ENCODE data around the gene CHRM1. TPM values are rescaled to one million over a fixed set of nuclear protein-coding genes. Genes with fewer than 3 reads are reported as not detected.
"Not testable (repeated sequence)": the region's sequence is repeated elsewhere in the genome, so short reads cannot be mapped to it uniquely, and the experiment has no call there.

CHRM1 gene, protein sequence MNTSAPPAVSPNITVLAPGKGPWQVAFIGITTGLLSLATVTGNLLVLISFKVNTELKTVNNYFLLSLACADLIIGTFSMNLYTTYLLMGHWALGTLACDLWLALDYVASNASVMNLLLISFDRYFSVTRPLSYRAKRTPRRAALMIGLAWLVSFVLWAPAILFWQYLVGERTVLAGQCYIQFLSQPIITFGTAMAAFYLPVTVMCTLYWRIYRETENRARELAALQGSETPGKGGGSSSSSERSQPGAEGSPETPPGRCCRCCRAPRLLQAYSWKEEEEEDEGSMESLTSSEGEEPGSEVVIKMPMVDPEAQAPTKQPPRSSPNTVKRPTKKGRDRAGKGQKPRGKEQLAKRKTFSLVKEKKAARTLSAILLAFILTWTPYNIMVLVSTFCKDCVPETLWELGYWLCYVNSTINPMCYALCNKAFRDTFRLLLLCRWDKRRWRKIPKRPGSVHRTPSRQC
- not detected for total RNA-seq

DNA sequence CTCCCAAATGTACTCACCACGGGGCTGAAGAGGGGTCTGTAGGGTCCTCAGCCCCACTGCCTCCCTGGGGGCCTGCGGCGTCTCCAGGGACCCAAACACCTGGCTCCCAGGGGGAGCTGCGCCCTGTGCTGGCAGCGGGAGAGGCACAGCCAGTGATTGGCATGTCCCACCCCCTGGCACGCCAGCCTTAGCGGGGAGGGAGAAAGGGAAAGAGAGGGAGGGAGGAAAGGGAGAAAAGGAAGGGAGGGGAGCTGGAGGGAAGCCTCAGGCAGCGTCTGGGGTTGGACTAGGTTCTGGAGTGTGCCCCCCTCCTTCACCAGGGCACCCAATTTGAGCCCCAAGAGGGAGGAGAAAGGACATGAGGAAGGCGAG, at the start of gene CHRM1:
Gene CHRM1 (minus strand): TSS at position 163 of the 372 bp plus-strand sequence. CDS start 10,263 bp downstream, outside the sequence.
- ChIA-PET CTCF (interaction anchor here (0.8 kb wide), 1 partner anchor 54 kb away, joined by 3 read pairs; no protein-coding TSS in a partner anchor), POLR2A (no interaction called here)

DNA sequence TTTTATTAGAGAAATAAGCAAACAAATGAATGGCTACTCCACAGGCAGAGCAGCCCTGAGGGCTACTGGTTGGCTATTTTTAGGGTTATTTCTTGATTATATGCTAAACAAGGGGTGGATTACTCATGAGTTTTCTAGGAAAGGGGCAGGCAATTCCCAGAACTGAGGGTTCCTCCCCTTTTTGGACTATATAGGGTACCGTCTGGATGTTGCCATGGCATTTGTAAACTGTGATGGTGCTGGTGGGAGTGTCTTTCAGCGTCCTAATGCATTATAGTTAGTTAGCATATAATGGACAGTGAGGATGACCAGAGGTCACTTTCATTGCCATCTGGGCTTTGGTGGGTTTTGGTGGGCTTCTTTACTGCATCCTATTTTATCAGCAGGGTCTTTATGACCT, 44.4 kb upstream of the CHRM1 start:
- POLR2A ChIA-PET = no interaction called here

GRCh38 chr11:62962391-62962790, 41.2 kb upstream of the CHRM1 start:
- POLR2A ChIA-PET = no interaction called here

More for the DNA sequence above, 44.4 kb upstream of the CHRM1 start:
- CTCF ChIA-PET = interaction anchor here (1.0 to 1.5 kb wide), 2 partner anchors 10 to 59 kb away, joined by 3 read pairs; no protein-coding TSS in a partner anchor

DNA sequence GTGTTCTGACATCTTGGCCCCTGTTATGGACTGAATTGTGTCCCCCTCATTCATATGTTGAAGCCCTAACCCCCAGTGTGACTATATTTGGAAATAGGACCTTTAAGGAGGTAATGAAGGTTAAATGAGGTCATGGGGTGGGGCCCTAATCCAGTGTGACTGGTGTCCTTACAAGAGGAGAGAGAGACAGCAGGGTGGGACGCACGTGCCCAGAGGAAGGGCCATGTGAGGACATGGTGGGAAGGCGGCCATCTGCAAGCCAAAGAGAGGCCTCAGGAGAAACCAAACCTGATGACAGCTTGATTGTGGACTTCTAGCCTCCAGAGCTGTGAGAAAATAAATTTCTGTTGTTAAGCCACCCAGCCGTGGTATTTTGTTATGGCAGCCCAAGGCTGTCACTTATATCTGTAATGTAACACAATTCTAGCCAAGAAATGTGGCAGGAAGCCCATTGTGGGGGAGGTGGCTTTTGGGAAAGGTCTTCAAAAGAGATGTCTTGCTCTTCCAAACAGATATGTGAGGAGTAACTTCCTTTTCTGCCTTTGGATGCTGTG, 39.9 kb upstream of the CHRM1 start:
- ChIA-PET CTCF (interaction anchor here (0.7 kb wide), 1 partner anchor 12 kb away, joined by 3 read pairs; no protein-coding TSS in a partner anchor), POLR2A (no interaction called here)

More at GRCh38 chr11:62962391-62962790, 41.2 kb upstream of the CHRM1 start:
- CTCF ChIA-PET = no interaction called here

- CTCF ChIA-PET = no interaction called here
Measured at GRCh38 chr11:62959422-62959980, 38.3 kb upstream of the CHRM1 start.

DNA sequence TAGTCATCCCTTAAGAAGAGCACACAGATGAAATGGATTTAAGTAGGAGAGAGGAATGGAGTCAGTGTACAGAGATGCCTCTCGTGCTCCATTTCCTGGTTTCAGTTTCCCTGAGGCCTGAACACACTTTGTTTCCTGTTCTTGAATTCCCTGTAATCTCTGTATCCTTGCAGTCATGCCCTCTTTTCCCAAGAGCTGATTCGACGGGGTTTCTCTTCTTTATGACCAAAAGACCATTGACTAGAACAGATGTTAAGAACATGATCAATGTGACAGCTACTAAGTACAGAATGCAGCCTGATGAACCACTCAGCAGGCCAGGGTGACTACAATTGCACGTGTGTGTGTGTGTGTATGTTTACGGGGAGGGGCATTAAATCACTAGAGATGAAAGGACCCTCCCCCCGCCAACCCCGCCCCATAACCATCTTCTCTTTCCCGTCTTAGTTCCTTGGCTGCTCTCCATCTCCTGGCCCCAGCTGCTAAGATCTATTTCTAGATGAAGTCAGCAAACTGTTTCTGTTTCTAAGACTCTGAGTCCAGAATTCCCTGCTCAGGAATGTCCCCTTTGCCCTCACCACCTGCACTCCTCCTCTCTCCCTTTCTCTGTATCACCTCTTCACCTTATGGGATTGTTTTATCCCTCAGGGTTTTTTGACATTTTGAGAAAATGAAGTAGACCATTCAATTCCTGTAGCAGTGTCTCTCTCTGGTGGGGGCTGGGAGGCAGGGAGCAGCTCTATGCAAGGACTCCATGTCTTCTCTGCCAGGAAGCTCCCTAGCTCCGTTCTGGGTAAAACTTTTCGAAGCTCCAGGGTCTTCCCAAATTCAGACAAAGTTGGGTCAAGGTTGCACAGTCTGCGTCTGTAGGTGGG, 37.6 kb upstream of the CHRM1 start:
- POLR2A ChIA-PET = no interaction called here
- CTCF ChIA-PET = no interaction called here

More at GRCh38 chr11:62959422-62959980, 38.3 kb upstream of the CHRM1 start:
- POLR2A ChIA-PET = no interaction called here

DNA sequence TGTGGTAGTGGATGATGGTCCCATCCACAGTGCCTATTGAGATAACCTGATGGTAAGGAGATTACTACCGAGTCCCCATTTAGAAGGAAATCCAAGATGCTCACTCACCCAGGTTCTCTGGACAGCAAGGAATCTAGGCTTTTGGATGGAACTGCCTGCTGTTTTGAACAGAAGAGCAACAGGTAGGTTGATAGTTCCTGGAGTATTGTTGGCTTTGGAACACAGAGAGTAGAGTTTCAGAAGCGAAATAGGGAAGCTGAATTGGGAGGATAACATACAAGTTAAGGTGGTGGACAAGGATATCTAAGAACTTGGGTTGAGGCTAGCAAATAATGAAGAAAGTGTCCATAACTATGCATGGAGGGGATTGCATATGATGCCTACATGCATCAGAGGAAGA, 36.0 kb upstream of the CHRM1 start:
- CTCF ChIA-PET = interaction anchor here (1.0 kb wide), 1 partner anchor 51 kb away, joined by 4 read pairs; no protein-coding TSS in a partner anchor
- POLR2A ChIA-PET = no interaction called here

DNA sequence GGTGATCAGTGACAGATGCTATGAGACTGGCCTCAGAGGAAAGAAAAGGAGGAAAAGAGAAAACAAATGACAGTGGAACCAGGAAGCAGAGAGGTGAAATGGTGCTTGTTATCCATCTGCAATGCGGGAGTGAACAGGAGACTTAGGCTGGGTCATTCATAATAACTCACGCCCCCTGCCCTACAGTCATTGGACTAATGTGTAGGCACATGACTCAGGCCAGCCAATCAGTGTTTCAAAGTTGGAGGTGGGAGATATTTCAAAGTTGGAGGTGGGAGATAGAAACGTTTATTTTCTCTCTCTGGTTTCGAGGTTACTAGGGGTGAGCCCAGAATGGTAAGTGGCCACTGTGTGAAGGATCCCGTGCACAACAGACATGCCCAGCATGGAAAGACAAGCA, 33.3 kb upstream of the CHRM1 start:
- POLR2A ChIA-PET = no interaction called here
- CTCF ChIA-PET = no interaction called here

DNA sequence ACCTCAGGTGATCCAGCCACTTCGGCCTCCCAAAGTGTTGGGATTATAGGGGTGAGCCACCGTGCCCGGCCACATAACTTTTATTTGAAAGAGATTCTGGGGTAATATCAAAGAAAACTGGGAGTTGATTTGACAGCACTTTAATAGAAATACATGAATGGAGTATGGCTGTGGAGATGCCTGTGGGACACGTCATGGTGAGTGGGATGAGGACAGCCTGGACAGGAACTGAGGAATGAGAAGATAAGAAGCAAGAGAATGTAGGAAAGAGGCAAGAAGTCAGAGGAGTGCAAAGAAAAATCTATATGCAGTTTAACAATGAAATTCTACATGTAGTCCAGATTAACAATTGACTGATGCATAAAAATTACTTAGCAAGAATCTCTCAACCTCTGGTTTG, 32.6 kb upstream of the CHRM1 start:
- CTCF ChIA-PET = no interaction called here
- POLR2A ChIA-PET = no interaction called here

- ChIA-PET CTCF (interaction anchor here (1.0 kb wide), 1 partner anchor 26 kb away, joined by 3 read pairs; no protein-coding TSS in a partner anchor), POLR2A (no interaction called here)
Measured at GRCh38 chr11:62948765-62949320, 27.7 kb upstream of the CHRM1 start.

GRCh38 chr11:62945538-62945937, 24.4 kb upstream of the CHRM1 start:
- CTCF ChIA-PET = interaction anchor here (1.0 kb wide), 1 partner anchor 10 kb away, joined by 3 read pairs; no protein-coding TSS in a partner anchor
- POLR2A ChIA-PET = not testable (repeated sequence)

- CTCF ChIA-PET, POLR2A ChIA-PET: not testable (repeated sequence)
Measured at GRCh38 chr11:62937528-62937927, 16.4 kb upstream of the CHRM1 start.

- POLR2A ChIA-PET = no interaction called here
- CTCF ChIA-PET = no interaction called here
Measured at GRCh38 chr11:62934496-62934785, 13.3 kb upstream of the CHRM1 start.

DNA sequence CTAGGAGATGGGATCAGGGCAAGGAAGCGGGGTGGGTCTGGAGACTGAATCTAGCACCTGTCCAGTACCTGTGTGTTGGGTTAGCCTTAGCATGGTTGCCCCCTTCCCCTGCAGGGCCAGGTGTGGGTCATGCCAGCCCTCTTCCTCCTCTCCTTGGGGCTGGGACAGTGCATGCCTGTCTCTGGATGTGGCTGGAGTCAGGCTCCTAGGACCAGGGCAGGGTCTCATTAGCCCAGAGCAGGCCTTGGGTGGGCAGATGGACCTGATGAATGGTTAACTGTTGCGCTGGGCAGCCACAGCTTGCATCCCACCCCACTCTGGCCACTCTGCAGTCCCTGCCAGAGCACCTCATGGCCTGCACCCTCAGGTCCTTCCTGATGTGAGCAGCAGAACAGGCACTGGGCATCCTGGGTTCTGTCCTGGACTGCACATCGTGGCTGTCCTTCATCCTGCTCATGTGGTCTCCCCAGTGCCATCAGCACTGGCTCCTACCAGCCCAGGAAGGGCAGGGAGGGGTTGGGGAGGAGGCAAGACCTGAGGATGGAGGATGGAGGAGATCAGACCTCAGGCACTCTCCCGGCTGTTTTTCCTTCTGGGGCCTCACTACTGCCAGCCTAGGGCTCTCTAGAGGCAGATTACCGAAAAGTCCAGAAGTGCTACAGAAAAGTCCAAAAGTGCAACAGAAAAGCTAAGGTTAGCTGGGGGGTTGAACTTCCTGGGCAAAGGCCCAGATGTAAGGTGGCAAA, 12.8 kb upstream of the CHRM1 start:
- CTCF ChIA-PET = no interaction called here
- POLR2A ChIA-PET = no interaction called here

DNA sequence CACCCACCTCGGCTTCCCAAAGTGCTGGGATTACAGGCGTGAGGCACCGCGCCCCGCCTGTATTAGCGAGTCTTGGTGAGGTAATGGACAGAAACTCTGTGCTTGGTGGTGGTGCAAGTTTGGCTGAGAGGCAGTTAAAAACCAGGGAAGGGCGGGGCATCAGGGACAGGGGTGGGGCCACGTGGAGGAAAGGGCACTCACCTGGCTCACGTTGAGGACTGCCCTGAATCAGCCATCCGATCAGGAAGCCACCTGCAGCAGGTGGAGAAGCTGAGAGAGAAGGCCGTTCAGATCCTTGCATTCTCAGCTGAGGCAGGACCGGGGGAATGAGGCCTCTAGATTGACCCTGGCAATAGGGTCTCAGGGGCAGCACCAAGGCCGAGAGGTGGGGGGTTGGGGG, 12.1 kb upstream of the CHRM1 start:
- CTCF ChIA-PET = no interaction called here
- POLR2A ChIA-PET = no interaction called here

DNA sequence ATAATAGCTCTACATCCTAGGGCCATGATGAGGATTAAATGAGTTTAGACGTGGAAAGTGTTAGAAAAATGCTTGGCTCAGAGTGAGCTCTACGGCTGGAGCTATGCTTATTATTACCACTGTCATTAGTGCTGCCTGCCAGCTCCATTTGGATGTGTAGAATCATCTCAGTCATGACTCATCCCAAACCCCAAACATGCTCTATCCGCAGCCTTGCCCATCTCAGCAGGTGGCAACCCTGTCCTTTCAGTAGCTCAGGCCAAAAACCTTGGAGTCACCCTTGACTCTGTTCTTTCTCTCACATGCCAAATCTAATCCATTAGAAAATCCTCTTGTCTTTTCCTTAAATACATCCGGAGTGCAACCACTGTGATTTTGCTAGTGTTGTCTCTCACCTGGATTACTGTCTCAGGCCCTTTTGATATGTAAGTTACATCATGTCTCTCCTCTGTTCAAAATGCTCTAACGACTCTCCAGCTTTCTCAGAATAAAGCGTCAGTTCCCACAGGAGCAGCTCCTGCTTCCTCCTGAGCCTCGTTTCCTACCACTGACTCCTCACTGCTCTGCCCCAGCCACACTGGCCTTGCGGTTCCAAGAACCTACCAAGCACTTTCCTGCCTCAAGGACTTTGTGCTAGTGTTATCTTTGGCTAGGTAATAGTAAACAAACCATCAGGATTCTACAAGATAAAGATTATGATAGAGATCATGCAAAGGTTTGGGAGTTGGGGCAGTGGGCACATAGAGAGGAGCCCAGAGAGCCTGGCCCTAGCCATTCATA, 10.5 kb upstream of the CHRM1 start:
- CTCF ChIA-PET = no interaction called here
- POLR2A ChIA-PET = interaction anchor here (0.6 kb wide), 1 partner anchor 113 kb away, joined by 3 read pairs; no protein-coding TSS in a partner anchor

DNA sequence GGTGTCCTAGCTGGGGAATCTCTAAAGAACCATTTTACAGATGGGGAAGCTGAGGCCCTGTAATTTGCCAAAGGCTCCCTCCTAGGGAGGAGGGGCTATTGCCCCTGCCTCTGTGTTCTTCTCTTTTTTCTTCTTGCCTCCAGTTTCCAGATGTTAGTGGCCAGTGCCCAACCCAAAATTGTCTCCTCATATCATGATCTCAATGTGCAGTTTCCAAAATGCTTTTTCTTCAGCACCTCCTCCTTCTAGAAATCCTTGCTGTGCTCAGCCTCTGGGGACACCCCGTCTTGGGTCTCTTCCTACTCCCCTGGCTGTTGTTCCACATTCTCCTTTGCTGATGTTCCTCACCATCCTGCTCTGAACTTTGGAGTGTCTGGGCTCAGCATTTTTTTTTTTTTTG, 9.5 kb upstream of the CHRM1 start:
- POLR2A ChIA-PET = no interaction called here
- CTCF ChIA-PET = interaction anchor here (1.5 kb wide), 1 partner anchor 22 kb away, joined by 3 read pairs; no protein-coding TSS in a partner anchor

DNA sequence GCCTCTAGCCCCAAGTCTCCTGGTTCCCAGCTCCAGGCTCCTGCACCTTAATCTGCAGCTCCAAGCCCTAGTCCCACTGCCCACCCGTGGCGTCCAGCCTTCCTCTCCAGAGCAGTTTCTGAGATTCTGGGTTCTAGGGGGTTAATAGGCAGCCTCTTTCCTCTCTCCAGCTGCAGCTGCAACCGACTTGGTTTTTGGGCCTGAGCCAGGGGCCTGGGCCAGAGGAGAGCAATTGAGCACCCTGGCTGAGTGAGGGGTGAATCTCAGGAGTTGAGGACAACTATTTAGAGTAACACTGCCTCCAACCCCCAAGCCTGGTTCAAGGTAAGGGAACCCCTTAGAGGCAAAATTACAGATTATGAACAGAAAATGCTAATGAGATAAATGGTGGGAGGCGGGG, 9.0 kb upstream of the CHRM1 start:
- POLR2A ChIA-PET = no interaction called here

More for the DNA sequence above, 9.0 kb upstream of the CHRM1 start:
- CTCF ChIA-PET = interaction anchor here (1.5 kb wide), 1 partner anchor 21 kb away, joined by 3 read pairs; no protein-coding TSS in a partner anchor

All from activated CD8-positive, alpha-beta memory T cell treated with anti-CD3 and anti-CD28 coated beads for 36 hours (primary cell).